Activated CD8-positive, alpha-beta memory T cell treated with anti-CD3 and anti-CD28 coated beads, Interleukin-2, amount 50 U/mL, for 24 hours (primary cell): Measurements from ENCODE around the gene ADAMTS8.

Experiments used
- DNase-seq: peaks from one replicate; pipeline ENCODE4 v3.0.0-alpha.2; 2020; ENCODE audit errors: extremely low read depth

Gene ADAMTS8, protein sequence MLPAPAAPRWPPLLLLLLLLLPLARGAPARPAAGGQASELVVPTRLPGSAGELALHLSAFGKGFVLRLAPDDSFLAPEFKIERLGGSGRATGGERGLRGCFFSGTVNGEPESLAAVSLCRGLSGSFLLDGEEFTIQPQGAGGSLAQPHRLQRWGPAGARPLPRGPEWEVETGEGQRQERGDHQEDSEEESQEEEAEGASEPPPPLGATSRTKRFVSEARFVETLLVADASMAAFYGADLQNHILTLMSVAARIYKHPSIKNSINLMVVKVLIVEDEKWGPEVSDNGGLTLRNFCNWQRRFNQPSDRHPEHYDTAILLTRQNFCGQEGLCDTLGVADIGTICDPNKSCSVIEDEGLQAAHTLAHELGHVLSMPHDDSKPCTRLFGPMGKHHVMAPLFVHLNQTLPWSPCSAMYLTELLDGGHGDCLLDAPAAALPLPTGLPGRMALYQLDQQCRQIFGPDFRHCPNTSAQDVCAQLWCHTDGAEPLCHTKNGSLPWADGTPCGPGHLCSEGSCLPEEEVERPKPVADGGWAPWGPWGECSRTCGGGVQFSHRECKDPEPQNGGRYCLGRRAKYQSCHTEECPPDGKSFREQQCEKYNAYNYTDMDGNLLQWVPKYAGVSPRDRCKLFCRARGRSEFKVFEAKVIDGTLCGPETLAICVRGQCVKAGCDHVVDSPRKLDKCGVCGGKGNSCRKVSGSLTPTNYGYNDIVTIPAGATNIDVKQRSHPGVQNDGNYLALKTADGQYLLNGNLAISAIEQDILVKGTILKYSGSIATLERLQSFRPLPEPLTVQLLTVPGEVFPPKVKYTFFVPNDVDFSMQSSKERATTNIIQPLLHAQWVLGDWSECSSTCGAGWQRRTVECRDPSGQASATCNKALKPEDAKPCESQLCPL

DNA sequence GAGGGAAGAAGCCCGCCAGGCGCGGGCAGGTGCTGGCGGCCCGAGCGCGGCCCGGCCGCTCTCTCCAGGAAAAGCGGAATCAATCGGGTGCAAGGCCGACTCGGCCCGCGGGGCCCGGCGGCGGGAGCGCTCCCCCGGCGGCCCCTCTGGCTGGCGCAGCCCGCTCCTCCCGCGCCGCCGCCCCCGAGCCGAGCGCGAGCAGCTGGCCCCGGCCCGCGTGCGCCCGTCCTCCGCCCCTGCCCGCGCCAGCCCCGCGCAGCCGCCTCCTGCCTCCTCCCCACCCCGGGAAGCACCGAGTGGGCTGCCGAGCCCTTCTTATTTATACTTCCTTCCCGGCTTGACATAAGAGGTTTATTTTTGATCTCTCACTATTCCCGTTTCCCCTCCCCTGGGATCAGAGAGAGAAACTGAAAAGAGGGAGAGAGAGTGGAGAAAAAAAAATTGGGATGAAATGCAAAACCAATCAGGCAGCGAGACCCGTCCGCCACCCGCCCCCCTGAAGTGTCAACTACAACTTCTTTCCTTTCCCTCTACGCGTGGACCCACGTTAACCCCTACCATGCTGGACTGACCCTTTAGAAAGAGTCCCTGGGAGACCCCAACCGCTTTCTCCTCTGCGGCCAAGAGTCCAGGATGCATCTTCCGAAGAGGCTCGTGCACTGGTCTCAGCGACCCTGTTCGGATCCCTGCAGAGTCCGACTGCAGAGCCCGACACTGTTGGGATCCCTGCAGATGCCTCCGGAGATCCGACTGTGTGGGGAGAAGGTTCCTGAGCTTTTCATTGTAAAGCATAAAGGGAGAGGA, at the start of gene ADAMTS8:
Gene ADAMTS8, minus strand, starts transcription at position 294 of the 804 bp plus-strand sequence. CDS start 323 bp downstream, outside the sequence.
- no peak for DNase-seq

DNA sequence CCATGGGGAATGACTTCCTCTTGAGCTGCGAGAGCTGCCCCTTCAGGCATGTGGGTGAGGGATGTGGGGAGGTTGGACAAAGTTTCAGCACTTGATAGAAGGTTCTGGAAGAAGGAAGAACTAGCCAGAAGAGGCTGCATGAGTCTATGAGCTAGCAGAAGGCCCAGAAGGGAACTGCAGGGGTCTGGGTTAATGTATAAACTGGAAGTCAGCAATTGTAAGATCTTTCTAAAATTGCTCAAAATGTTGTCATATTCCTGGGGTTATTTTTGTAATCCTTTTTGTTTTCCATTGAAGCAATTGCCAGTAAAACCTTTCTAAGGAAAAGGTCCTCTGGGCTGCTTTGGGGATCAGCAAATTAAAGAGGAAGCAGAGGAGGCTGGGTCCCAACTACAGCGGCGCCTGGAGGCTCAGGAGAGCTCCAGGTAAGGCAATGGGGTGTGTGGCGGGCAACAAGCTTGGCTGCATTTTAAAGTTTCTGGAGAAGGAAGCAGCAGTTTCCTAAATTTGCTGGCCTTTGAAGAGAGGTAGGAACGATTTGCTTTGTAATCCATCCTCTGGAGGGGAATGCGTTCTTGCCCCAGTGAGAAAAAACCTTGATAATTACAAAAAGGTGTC, 49.3 kb upstream of the ADAMTS8 start:
- DNase-seq, result no peak

DNA sequence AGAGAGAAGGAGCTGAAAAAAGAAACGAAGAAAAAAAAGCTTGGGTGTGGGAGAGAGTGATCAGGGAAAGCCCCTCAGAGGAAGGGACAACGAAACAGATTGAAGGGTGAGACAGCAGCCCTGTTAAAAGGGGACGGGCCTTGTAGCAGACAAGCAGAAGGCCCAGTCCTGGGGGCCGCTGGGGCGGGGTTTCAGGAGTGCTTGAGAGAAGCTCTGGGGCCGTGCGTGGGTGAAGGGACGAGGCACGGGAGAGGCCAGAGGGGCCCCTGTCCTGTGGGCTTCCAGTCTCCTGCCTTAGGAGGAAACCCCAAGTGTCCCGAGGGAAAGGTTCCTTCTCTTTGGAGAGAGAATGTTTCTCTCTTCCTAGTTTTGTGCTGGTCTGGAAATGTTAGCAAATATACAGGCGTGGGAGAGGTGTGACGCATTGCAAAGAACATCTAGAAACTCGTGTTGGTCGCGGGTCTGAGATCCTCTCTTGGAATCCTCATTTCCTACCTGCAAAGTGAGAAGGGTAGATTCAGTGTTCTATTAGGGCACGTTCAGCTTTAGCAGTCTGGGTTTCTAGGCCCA, 48.6 kb upstream of the ADAMTS8 start:
- no peak for DNase-seq

DNA sequence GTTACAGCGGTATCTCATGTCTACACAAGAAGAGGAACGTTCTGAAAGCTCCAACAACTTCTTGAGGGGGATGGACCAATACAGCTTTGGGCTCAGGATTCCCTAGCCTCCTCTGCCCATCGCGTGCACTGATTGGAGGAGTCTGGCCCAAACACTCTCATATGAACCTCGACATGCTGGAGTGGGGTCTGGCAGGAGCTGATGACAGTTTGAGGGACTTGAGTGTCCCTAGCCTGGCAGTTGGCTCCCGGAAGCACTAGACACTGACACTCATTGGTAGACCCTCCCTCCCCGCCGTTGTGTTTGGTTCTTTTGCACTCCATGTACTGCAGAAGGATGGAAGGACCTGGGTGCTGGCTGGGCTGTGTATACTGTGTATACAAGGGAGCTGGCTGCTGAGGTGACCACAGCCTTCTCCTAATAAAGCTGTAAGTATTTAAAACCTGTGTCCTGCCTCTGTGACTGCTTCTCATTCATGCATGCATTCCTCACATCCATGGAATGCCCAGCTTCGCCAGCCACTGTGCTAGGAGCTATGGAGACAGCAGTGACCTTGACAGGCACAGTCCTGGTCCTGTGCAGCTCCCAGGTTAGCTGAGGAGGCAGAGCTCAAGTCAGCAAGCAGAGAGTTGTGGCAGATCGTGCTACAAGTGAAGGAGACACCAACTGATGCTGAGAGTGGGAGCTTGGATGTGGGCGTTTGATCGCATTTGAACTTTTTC, 48.0 kb upstream of the ADAMTS8 start:
- no peak for DNase-seq

DNA sequence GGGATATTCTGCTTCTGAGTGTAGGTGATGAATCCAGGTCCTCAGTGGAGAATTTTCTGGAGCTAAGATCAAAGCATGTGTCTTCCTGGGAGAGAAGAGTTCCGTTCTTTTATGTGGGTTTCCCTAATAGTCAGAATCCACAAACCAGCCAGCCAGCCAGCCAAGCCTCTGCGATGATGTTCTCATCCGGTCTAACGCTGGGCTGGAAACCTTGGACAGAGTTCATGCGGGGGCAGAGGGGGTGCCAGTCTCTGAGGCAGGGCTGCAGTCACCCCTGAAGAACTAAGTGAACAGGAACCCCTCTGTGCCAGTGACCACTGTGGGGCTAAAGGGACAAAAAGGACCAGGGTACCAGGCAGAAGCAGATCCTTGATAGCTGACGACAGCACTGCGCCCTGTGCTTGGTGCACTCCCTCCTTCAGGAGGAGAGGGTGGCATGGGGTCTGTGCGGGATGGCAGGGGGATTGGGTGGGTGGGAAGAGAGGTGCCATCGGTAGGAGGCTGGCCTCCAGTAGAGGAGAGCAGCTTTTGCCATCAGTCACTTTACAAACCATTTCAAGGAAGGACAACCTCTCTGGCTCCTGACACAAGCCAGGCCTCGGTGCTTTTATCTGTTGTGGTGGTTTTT, 47.1 kb upstream of the ADAMTS8 start:
- no peak for DNase-seq

DNA sequence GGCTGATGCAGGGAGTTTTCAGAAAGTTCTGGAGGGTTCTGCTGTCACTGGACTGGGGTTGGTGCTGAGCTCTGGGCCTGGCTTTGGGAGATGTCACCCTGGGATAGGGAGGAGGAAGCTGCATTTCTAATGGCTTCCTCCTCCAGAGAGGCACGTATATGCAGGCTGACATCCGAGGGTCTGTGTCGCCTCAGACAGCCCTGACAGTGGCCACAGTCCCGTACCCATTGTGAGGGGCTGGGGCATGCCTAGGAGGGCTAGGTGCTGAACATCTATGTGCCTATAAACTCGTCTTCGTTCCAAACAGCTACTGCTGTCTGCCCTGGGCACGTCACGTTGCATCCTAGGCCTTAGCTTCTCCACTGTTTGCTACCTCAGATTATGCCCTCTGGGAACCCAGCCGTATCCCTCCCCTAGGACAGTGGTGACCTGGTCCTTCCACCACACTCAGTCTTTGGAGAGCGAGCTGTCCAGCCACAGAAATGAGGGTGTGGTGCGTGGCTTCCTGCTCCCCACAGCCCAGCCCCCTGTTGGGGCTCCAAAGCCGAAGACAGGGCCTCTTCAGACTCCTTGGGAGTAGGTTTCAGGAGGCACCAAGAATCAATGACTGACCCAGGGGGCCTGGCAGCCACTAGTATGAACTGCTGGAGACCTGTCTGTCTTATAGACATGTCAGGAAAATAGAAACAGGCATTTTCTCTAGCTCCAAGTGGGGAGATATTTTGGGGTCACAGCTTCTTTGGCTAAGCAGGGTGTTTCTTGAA, 46.4 kb upstream of the ADAMTS8 start:
- no peak for DNase-seq

DNA sequence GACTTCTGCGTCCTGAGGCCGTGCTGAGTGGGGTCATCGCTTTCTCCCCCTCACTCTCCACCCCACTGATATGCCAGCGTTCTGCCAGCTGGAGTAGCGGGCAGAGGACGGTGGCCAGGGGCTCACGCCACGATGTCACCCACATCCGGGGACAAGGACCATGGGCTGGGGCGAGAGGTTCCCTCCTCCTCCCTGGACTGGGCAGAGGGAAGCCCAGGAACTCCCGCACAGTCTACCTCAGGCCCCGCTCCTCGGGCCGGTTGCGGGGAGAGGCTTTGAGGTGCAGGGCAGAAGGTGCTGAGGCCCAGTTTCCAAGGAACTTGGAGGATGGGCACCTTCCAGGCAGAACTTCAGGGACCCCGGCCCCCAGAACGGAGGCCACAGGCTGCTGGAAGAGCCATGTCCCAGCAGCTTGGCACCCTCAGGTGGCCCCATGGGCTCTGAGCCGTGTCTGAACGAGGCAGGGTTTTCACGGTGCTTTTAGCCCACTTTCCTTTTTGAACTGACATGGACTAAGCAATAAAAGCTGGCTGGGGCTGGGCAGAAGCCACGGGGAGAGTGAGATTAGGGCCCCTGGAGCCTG, 45.5 kb upstream of the ADAMTS8 start:
- DNase-seq, result no peak

DNA sequence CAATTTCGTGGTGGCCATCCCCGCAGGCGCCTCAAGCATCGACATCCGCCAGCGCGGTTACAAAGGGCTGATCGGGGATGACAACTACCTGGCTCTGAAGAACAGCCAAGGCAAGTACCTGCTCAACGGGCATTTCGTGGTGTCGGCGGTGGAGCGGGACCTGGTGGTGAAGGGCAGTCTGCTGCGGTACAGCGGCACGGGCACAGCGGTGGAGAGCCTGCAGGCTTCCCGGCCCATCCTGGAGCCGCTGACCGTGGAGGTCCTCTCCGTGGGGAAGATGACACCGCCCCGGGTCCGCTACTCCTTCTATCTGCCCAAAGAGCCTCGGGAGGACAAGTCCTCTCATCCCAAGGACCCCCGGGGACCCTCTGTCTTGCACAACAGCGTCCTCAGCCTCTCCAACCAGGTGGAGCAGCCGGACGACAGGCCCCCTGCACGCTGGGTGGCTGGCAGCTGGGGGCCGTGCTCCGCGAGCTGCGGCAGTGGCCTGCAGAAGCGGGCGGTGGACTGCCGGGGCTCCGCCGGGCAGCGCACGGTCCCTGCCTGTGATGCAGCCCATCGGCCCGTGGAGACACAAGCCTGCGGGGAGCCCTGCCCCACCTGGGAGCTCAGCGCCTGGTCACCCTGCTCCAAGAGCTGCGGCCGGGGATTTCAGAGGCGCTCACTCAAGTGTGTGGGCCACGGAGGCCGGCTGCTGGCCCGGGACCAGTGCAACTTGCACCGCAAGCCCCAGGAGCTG, 44.8 kb upstream of the ADAMTS8 start:
- DNase-seq, result no peak

DNA sequence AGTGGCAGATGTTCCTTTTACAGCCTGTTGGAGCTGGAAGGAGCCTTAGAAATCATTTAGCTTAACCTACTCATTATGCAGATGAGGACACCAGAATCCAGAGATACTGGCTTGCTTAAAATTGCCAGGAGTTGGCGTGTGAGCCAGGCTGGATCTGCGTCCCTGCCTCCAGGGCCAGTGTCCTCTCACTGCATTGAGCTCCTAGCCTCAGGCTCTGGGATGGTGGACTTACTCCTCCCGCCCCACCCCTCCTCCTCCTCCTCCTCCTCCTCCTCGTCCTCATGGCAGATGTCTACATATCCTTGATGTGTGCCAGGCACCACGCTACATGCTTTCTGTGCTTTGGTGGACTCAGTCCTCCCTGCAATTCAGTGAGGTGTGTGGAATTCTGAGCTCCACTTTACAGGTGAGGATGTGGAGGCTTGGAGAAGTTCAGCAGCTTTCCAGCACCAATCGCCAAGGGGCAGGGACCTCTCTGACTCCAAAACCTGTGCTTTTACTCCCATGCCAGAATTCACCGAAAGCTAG, 44.1 kb upstream of the ADAMTS8 start:
- no peak for DNase-seq

DNA sequence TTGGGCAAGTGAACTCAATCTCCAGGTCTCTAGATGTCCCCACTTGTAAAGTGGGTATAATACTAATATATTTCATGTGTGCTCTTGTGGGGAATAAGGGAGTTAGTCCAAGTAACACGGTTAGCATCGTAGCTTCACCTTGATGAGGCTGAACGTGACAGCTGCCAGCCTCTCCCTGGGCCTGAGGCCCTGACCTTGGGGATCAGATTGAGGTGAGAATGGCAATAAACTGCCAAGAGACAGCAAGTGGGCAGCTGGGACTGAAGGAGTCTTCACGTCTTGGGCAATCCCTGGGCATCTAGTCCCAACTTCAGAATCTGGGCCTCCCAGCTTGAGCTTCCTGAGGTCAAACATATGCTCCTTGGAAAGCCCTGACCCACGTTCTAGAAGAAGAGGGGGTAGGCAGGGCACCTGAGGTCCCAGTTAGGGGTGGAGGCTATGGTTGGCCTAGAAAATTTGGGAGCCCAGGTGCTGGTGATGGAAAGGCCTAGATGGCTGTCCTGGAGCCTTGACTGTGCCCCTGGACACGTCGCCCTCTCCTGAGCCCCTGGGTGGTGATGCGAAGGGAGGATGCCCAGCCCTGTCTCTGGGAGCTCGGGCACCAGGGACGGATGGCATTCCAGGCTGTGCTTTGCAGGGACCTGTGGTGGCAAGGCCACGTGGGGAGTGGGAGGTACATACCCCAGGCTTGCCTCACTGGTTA, 43.5 kb upstream of the ADAMTS8 start:
- no peak for DNase-seq

DNA sequence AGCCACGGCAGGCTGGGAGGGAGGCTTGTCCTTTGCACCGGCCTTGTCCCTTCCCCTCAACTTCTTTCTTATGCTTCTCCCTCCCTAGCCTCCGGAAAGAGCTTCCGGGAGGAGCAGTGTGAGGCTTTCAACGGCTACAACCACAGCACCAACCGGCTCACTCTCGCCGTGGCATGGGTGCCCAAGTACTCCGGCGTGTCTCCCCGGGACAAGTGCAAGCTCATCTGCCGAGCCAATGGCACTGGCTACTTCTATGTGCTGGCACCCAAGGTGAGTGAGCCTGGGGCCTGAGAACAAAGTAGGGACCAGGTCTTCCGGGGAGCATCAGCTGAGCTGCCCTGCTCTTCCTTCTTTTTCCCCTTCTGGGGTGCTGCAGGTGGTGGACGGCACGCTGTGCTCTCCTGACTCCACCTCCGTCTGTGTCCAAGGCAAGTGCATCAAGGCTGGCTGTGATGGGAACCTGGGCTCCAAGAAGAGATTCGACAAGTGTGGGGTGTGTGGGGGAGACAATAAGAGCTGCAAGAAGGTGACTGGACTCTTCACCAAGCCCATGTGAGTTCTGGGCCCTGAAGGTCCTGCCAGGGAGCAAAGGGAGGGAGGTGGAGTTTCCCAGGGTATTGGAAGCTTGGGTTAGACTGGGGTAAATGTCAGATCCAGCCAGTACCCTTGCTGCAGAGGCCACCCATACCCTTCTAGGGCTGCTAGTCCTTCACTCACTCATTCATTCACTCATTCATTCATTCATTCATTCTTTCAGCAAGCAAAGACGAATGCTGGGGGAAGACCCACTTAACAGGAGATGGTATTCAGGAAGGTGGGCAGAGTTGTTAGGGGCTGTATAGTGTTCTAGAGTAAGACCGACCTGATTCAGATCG, 42.7 kb upstream of the ADAMTS8 start:
- DNase-seq, result no peak

DNA sequence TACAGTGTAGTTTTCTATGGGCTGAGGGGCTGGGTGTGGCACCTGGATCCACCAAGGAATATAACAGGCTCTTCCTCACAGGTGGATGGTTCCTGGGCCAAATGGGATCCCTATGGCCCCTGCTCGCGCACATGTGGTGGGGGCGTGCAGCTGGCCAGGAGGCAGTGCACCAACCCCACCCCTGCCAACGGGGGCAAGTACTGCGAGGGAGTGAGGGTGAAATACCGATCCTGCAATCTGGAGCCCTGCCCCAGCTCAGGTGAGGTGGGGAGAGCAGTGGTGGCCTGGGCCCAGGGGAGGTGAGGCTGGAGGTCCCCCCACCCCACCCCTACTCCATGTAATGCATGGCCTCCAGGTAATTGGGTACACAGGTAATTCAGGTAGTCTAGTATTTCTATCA, 40.8 kb upstream of the ADAMTS8 start:
- no peak for DNase-seq

DNA sequence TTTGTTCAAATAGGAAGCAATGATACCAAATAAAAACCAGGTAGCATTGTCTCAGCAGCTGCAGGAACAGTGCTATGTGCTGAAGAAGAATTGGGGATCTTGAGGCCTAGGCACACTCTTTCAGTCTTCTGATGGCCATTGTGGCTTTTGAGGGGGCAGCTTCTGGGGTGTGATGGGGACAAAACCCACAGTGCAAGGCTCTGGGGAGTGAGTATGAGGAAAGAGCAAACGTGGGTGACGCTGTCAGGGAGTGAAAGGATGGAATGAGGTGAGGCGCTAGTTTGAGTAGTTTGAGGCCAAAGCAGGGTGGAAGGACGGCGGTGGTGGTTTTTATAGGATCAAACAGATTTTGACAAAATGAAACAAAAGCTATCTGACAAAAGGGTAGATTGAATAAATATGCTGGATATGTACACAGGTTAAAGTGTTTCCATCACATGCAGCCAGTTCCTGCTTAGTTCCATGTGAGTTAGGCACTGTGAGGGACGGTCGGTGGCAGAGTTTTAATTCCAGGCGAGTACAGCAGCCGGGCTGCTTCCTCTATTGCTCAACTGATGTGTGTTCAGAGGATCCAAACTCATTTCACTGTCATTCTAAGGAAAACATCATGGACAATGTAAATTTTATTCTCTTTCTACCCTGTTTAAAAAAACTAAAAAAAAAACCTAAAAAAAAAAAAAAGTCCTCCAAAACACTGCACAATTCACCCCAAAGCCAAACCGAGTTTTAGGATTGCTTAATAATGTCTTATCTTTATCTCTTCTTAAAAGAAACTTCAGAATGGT, 38.9 kb upstream of the ADAMTS8 start:
- no peak for DNase-seq

DNA sequence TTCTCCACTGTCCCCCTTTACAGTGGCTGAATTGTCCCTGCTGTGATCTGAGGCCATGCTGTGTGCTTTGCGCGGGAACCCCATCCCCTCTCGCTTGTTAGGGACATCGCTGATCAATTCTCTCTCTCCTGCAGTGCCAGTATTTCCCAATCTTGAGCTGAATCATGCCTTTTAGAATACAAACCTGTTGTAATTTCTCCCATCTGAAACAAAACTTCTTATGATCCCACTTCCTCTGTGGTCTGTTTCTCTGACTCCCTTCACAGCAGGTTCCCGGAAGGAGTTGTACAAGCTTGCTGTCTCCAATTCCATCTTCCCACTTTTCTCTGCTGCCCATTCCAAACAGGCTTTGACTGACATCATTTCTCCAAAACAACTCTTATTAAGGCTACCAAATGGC, 36.9 kb upstream of the ADAMTS8 start:
- no peak for DNase-seq

DNA sequence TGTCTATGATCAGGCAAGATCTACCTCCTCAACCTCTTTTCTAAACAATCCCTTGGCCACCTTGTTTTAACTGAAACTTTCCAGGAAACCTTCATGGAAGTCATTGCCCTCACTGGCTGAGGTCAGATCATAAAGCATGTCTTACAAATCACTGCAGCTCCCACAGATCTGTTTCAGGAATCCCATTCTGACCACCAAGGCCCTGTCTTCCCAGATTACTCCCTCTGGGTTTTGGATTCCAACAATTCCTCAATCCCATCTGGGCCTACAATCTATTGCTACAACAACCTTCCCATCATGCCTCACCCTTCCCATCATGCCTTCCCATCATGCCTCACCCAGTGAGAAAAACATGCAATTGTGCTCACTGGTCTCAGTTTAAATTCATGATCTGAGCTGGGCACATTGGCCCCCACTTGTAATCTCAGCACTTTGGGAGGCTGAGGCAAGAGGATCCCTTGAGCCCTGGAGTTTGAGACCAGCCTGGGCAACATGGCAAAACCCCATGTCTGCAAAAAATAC, 35.9 kb upstream of the ADAMTS8 start:
- DNase-seq, result no peak
